Activated CD4-positive, alpha-beta T cell treated with anti-CD3 and anti-CD28 coated beads for 36 hours (primary cell): ENCODE results near the gene RNF169. TPM values are rescaled to one million over a fixed set of nuclear protein-coding genes. Genes with fewer than 3 reads are reported as not detected.
A peak's percentile ranks its signal among the peaks of the same experiment; 100 is the strongest.
"Not testable (repeated sequence)": the region's sequence is repeated elsewhere in the genome, so short reads cannot be mapped to it uniquely, and the experiment has no call there.

Experiments
- ATAC-seq: fragments of 200-7000 bp; cut with Tn5 transposase; one replicate; pipeline ENCODE4 v1.10.0; 2021; ENCODE audit warnings: mild to moderate bottlenecking, moderate library complexity
- CTCF ChIA-PET: fragments of 350-600 bp; sonication (Branson Sonifier 250); formaldehyde crosslinking; loops from one replicate; lab custom pipeline; 2021; ENCODE audit warnings: antibody characterized with exemption; lab: Charles Lee
- POLR2A ChIA-PET: fragments of 350-600 bp; sonication (Branson Sonifier 250); formaldehyde crosslinking; loops from one replicate; lab custom pipeline; 2021; ENCODE audit warnings: antibody characterized with exemption, inconsistent platforms; lab: Charles Lee
- DNase-seq: peaks from one replicate; pipeline ENCODE4 v3.0.0-alpha.2; 2020
- H3K27ac Mint-ChIP-seq: one replicate; pipeline ENCODE4 v1.8.0; 2021; ENCODE audit warnings: mixed read lengths
- H3K27me3 Mint-ChIP-seq: one replicate; pipeline ENCODE4 v1.8.0; 2021; ENCODE audit warnings: mixed read lengths
- H3K36me3 Mint-ChIP-seq: one replicate; pipeline ENCODE4 v1.8.0; 2021; ENCODE audit warnings: low read depth, mixed read lengths
- H3K4me1 Mint-ChIP-seq: one replicate; pipeline ENCODE4 v1.8.0; 2021; ENCODE audit warnings: mixed read lengths
- H3K4me3 Mint-ChIP-seq: one replicate; pipeline ENCODE4 v1.8.0; 2021; ENCODE audit warnings: mild to moderate bottlenecking, moderate library complexity, mixed read lengths
- H3K9me3 Mint-ChIP-seq: one replicate; pipeline ENCODE4 v1.8.0; 2021; ENCODE audit warnings: low read depth, mixed read lengths
- intact Hi-C, 2 experiments: fragments of 100-400 bp; cut with DNase I in 1 of 2; cut with micrococcal nuclease in 1 of 2; formaldehyde crosslinking; loops; one replicate each; pipeline versions ENCODE4 v1.14.2 to v1.15.1; 2022 to 2024; cut with DNase I, micrococcal nuclease
- total RNA-seq, 2 experiments: library from RNA; stranded (reverse); gene quantifications; one replicate each; pipeline ENCODE4 v1.2.3, GENCODE V29; 2021

RNF169 gene
- total RNA-seq, 2 experiments from 2014 or later, result 15.3 to 16.0 TPM

- Mint-ChIP-seq H3K27ac (no peak overlapping the region), H3K9me3 (peaks cover 30% of the 10 kb centered on the region), H3K27me3 (no peaks in the 10 kb centered on the region), H3K4me1 (peaks cover 10% of the 10 kb centered on the region), H3K4me3 (no peak overlapping the region), H3K36me3 (peaks cover 85% of the 10 kb centered on the region)
- DNase-seq (no peak), ATAC-seq (no peak)
- ChIA-PET POLR2A (no interaction called here), CTCF (no interaction called here)
- intact Hi-C loops, result no loop called here
These were observed 75.8 kb downstream of the RNF169 start for GRCh38 chr11:74824285-74824982.

DNA sequence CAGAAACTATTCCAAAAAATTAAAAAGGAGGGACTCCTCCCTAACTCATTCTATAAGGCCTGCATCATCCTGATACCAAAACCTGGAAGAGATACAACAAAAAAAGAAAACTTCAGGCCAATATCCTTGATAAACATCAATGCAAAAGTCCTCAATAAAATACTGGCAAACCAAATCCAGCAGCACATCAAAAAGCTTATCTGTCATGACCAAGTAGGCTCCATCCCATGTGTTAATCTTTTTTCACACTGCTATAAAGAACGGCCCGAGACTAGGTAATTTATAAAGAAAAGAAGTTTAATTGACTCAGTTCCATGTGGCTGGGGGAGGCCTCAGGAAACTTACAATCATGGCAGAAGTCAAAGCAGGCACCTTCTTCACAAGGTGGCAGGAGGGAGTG lies 76.9 kb downstream of the RNF169 start:
- intact Hi-C loops, CTCF ChIA-PET, H3K4me3 Mint-ChIP-seq, H3K4me1 Mint-ChIP-seq, DNase-seq, H3K27ac Mint-ChIP-seq, POLR2A ChIA-PET, ATAC-seq, H3K27me3 Mint-ChIP-seq: not testable (repeated sequence)
- peaks cover 30% of the 10 kb centered on the region for H3K9me3 Mint-ChIP-seq
- H3K36me3 Mint-ChIP-seq, result peaks cover 84% of the 10 kb centered on the region

DNA sequence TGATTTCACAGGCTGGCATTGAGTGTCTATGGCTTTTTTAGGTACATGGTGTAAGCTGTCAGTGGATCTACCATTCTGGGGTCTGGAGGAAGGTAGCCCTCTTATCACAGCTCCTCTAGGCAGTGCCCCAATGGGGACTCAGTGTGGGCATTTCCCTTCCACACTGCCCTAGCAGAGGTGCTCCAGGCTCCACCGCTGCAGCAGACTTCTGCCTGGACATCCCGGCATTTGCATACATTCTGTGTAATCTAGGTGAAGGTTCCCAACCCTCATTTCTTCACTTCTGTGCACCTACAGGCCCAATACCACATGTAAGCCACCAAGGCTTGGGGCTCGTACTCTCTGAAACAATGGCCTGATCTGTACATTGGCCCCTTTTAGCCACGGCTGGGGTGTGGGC lies 78.3 kb downstream of the RNF169 start:
- Mint-ChIP-seq H3K27me3 (no peaks in the 10 kb centered on the region), H3K27ac (no peak overlapping the region), H3K36me3 (peaks cover 82% of the 10 kb centered on the region), H3K4me1 (no peaks in the 10 kb centered on the region), H3K4me3 (no peak overlapping the region), H3K9me3 (peaks cover 30% of the 10 kb centered on the region)
- ATAC-seq, result no peak
- peak; percentile 19 for DNase-seq
- CTCF ChIA-PET, result no interaction called here
- POLR2A ChIA-PET, result no interaction called here
- intact Hi-C loops, result no loop called here

GRCh38 chr11:74837191-74837590 lies 88.5 kb downstream of the RNF169 start:
- H3K4me1 Mint-ChIP-seq, result no peaks in the 10 kb centered on the region
- POLR2A ChIA-PET, result no interaction called here
- CTCF ChIA-PET, result interaction anchor here (0.6 kb wide), 1 partner anchor 171 kb away, joined by 3 read pairs; no protein-coding TSS in a partner anchor
- H3K4me3 Mint-ChIP-seq, result no peak overlapping the region
- DNase-seq (no peak), ATAC-seq (no peak)
- peaks cover 21% of the 10 kb centered on the region for H3K36me3 Mint-ChIP-seq
- H3K27me3 Mint-ChIP-seq, result no peaks in the 10 kb centered on the region
- H3K27ac Mint-ChIP-seq, result no peak overlapping the region
- H3K9me3 Mint-ChIP-seq, result no peaks in the 10 kb centered on the region
- intact Hi-C loops, result no loop called here

GRCh38 chr11:74838188-74838587 lies 89.5 kb downstream of the RNF169 start:
- DNase-seq (no peak), ATAC-seq (no peak)
- no peak overlapping the region for H3K4me3 Mint-ChIP-seq
- H3K27ac Mint-ChIP-seq, result no peak overlapping the region
- H3K4me1 Mint-ChIP-seq, result no peaks in the 10 kb centered on the region
- CTCF ChIA-PET, result no interaction called here
- no peaks in the 10 kb centered on the region for H3K27me3 Mint-ChIP-seq
- intact Hi-C loops, result no loop called here
- POLR2A ChIA-PET, result no interaction called here
- H3K9me3 Mint-ChIP-seq, result no peaks in the 10 kb centered on the region
- peaks cover 17% of the 10 kb centered on the region for H3K36me3 Mint-ChIP-seq

GRCh38 chr11:74839446-74839845 lies 90.8 kb downstream of the RNF169 start:
- POLR2A ChIA-PET, result no interaction called here
- Mint-ChIP-seq H3K9me3 (no peaks in the 10 kb centered on the region), H3K27ac (no peak overlapping the region), H3K36me3 (peaks cover 17% of the 10 kb centered on the region), H3K4me3 (no peak overlapping the region), H3K27me3 (no peaks in the 10 kb centered on the region), H3K4me1 (no peaks in the 10 kb centered on the region)
- no peak for ATAC-seq
- intact Hi-C loops, result no loop called here
- no peak for DNase-seq
- CTCF ChIA-PET, result interaction anchor here (0.8 to 1.2 kb wide), 3 partner anchors 114 to 308 kb away, joined by 3 to 4 read pairs (median 3); no protein-coding TSS in a partner anchor

GRCh38 chr11:74839971-74840370 lies 91.3 kb downstream of the RNF169 start:
- Mint-ChIP-seq H3K27me3 (no peaks in the 10 kb centered on the region), H3K27ac (no peak overlapping the region), H3K4me3 (no peak overlapping the region), H3K4me1 (no peaks in the 10 kb centered on the region), H3K36me3 (peaks cover 17% of the 10 kb centered on the region), H3K9me3 (no peaks in the 10 kb centered on the region)
- intact Hi-C loops, result no loop called here
- ChIA-PET CTCF (interaction anchor here (0.6 to 1.2 kb wide), 5 partner anchors 17 to 307 kb away, joined by 3 to 4 read pairs (median 3); no protein-coding TSS in a partner anchor), POLR2A (no interaction called here)
- no peak for DNase-seq
- ATAC-seq, result no peak

DNA sequence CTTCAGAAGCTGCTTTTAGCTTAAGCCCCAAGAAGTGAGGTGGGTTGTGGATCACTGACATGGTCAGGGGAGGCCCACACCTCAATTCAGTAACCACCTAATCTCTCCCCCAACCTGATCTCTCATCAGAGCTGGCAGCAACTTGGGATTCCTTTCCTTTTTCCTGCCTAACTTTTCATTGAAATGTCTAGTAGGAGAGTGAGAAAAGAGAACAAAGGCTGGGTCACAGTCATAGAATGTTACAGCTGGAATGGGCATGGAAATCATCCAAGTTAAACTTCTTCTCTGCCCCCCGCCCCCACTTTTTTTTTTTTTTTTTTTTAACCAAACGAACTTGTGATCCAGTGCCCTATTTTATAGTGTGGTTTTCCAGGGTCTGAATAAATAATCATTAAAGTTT lies 91.8 kb downstream of the RNF169 start:
- no peak overlapping the region for H3K4me3 Mint-ChIP-seq
- H3K4me1 Mint-ChIP-seq, result no peaks in the 10 kb centered on the region
- ATAC-seq (no peak), DNase-seq (no peak)
- peaks cover 14% of the 10 kb centered on the region for H3K36me3 Mint-ChIP-seq
- ChIA-PET POLR2A (no interaction called here), CTCF (interaction anchor here (0.6 to 1.2 kb wide), 4 partner anchors 17 to 138 kb away, joined by 3 to 4 read pairs (median 3); no protein-coding TSS in a partner anchor)
- intact Hi-C loops, result no loop called here
- no peaks in the 10 kb centered on the region for H3K27me3 Mint-ChIP-seq
- no peaks in the 10 kb centered on the region for H3K9me3 Mint-ChIP-seq
- H3K27ac Mint-ChIP-seq, result no peak overlapping the region

DNA sequence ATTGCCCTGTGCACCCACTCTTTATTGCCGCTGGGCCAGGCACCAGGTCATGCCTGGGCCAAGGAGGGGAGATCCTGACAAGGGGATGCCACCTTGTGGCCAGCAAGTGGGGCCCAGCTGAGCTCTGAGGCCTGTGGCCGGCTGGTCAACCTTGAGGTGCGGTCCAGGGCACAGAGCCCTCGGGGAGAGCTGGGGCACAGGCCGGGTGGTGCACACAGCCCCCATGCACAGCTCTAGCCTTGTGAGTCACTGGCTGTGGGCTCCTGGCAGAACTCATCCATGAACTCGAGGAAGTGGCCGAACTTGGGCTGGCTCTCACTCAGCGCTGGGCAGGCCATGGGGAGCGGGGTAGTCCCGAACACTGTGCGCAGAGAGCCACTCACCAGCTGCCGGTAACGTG lies 94.3 kb downstream of the RNF169 start:
- ChIA-PET CTCF (no interaction called here), POLR2A (no interaction called here)
- no peak for ATAC-seq
- intact Hi-C loops, result no loop called here
- H3K27me3 Mint-ChIP-seq, result no peaks in the 10 kb centered on the region
- no peak overlapping the region for H3K27ac Mint-ChIP-seq
- H3K36me3 Mint-ChIP-seq, result peaks cover 9% of the 10 kb centered on the region
- no peaks in the 10 kb centered on the region for H3K9me3 Mint-ChIP-seq
- H3K4me3 Mint-ChIP-seq, result no peak overlapping the region
- DNase-seq, result no peak
- peaks cover 7% of the 10 kb centered on the region for H3K4me1 Mint-ChIP-seq

GRCh38 chr11:74844072-74844471 lies 95.4 kb downstream of the RNF169 start:
- POLR2A ChIA-PET, result no interaction called here
- intact Hi-C loops, result no loop called here

DNA sequence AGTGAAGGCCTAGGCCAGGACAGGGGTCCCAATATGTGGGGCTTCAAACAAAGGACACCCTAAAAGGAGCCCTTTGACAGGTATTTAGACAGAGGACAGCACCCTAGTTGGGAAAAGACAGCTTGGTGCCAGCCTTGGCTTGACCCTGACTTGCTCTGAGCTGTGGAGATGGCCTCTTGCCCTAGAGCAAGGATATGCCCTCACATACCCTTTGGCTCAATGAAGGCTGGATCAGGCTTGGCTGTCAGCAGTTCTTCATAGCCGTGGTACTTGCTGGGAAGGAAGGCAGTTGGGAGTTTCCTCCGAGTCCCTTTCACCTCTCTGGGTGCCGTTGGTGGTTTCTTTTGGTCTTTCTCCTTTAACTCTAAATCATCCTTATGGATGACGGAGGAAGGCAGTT lies 96.2 kb downstream of the RNF169 start:
- Mint-ChIP-seq H3K9me3 (no peaks in the 10 kb centered on the region), H3K27ac (no peak overlapping the region), H3K4me1 (peaks cover 7% of the 10 kb centered on the region), H3K27me3 (no peaks in the 10 kb centered on the region), H3K4me3 (no peak overlapping the region), H3K36me3 (peaks cover 9% of the 10 kb centered on the region)
- intact Hi-C loops, result no loop called here
- no peak for ATAC-seq
- POLR2A ChIA-PET, result interaction anchor here (1.0 kb wide), 1 partner anchor 16 kb away, joined by 4 read pairs; no protein-coding TSS in a partner anchor
- no peak for DNase-seq
- CTCF ChIA-PET, result no interaction called here

More at GRCh38 chr11:74844072-74844471, 95.4 kb downstream of the RNF169 start:
- CTCF ChIA-PET, result no interaction called here
- ATAC-seq (no peak), DNase-seq (no peak)
- Mint-ChIP-seq H3K9me3 (no peaks in the 10 kb centered on the region), H3K36me3 (peaks cover 9% of the 10 kb centered on the region), H3K27me3 (no peaks in the 10 kb centered on the region), H3K27ac (no peak overlapping the region), H3K4me1 (peaks cover 7% of the 10 kb centered on the region), H3K4me3 (no peak overlapping the region)

GRCh38 chr11:74845978-74846517 lies 97.4 kb downstream of the RNF169 start:
- Mint-ChIP-seq H3K36me3 (peaks cover 9% of the 10 kb centered on the region), H3K9me3 (no peaks in the 10 kb centered on the region), H3K4me3 (no peak overlapping the region), H3K27me3 (no peaks in the 10 kb centered on the region), H3K4me1 (peaks cover 7% of the 10 kb centered on the region), H3K27ac (no peak overlapping the region)
- CTCF ChIA-PET, result no interaction called here
- POLR2A ChIA-PET, result no interaction called here
- DNase-seq (no peak), ATAC-seq (no peak)
- intact Hi-C loops, result no loop called here
